CD14-positive monocyte (primary cell): Measurements from ENCODE around the gene DEPDC1B. TPM values are rescaled to one million over a fixed set of nuclear protein-coding genes. Genes with fewer than 3 reads are reported as not detected.

Experiments used
- DNase-seq, 3 donors: peaks; one replicate each; pipeline ENCODE4 v3.0.0-alpha.2; 2011 to 2022
- H2AFZ ChIP-seq: 2 replicates; pipeline ENCODE4 v1.6.0; 2012; ENCODE audit warnings: mild to moderate bottlenecking, low read depth, low read length, inconsistent platforms; ENCODE audit not compliant: insufficient read depth, poor library complexity, severe bottlenecking
- H3K27ac ChIP-seq, 2 donors: 1 replicate in 1 of 2; 2 replicates in 1 of 2; pipeline ENCODE4 v1.5.1; 2012 to 2013; ENCODE audit warnings: low read length in 2 of 2, control low read depth in 1 of 2, inconsistent platforms in 1 of 2, low read depth in 1 of 2, mild to moderate bottlenecking in 1 of 2
- H3K27me3 ChIP-seq, 2 donors: one replicate each; pipeline versions ENCODE4 v1.6.0 to v1.6.1; 2011 to 2013; ENCODE audit warnings: low read length in 2 of 2; ENCODE audit not compliant: control insufficient read depth in 2 of 2, insufficient read depth in 2 of 2
- H3K36me3 ChIP-seq, 2 donors: replicated peaks in 1 of 2; 1 replicate in 1 of 2; 2 replicates in 1 of 2; pipeline versions ENCODE4 v1.5.1 to v1.6.1; 2012 to 2013; ENCODE audit warnings: low read length in 2 of 2, control low read depth in 1 of 2, inconsistent platforms in 1 of 2, mild to moderate bottlenecking in 1 of 2; ENCODE audit not compliant: insufficient read depth in 2 of 2, control insufficient read depth in 1 of 2
- H3K4me1 ChIP-seq, 2 donors: 1 replicate in 1 of 2; 2 replicates in 1 of 2; pipeline versions ENCODE4 v1.5.1 to v1.6.1; 2012 to 2013; ENCODE audit warnings: low read length in 2 of 2, control low read depth in 1 of 2, inconsistent platforms in 1 of 2, mild to moderate bottlenecking in 1 of 2, moderate library complexity in 1 of 2; ENCODE audit not compliant: insufficient read depth in 2 of 2, control insufficient read depth in 1 of 2
- H3K4me2 ChIP-seq: replicated peaks from 2 replicates; pipeline ENCODE3; 2012; ENCODE audit warnings: low read length, moderate library complexity, mild to moderate bottlenecking; ENCODE audit not compliant: poor library complexity, severe bottlenecking; ENCODE audit errors: extremely low read depth
- H3K4me3 ChIP-seq, 3 experiments: fragments of 200-600 bp in 1 of 3; sonication (generic) in 1 of 3; replicated peaks in 1 of 3; 1 replicate in 2 of 3; 2 replicates in 1 of 3; pipeline ENCODE4 v1.5.1; 2011 to 2013; ENCODE audit warnings: low read length in 3 of 3, mild to moderate bottlenecking in 3 of 3, control low read depth in 2 of 3, low read depth in 2 of 3, inconsistent platforms in 1 of 3, moderate library complexity in 1 of 3
- H3K79me2 ChIP-seq: 2 replicates; pipeline ENCODE4 v1.6.0; 2012; ENCODE audit warnings: mild to moderate bottlenecking, control low read depth, inconsistent platforms, low read length, moderate library complexity; ENCODE audit not compliant: insufficient read depth
- H3K9ac ChIP-seq: 2 replicates; pipeline ENCODE4 v1.6.0; 2017; ENCODE audit warnings: low read length, mild to moderate bottlenecking; ENCODE audit not compliant: insufficient read depth, poor library complexity, severe bottlenecking
- H3K9me3 ChIP-seq, 2 donors: replicated peaks in 1 of 2; 1 replicate in 1 of 2; 2 replicates in 1 of 2; pipeline versions ENCODE4 v1.5.1 to v1.6.1; 2012 to 2013; ENCODE audit warnings: low read length in 2 of 2, control low read depth in 1 of 2; ENCODE audit not compliant: control insufficient read depth in 1 of 2, insufficient read depth in 1 of 2
- H4K20me1 ChIP-seq: 2 replicates; pipeline ENCODE4 v1.6.0; 2012; ENCODE audit warnings: mild to moderate bottlenecking, low read length, control low read depth, moderate library complexity; ENCODE audit not compliant: insufficient read depth
- H3K27ac Mint-ChIP-seq, 7 donors: one replicate each; pipeline ENCODE4 v1.8.0; 2020; ENCODE audit warnings: mild to moderate bottlenecking in 7 of 7, mixed read lengths in 7 of 7, moderate library complexity in 6 of 7, inconsistent platforms in 2 of 7
- H3K27me3 Mint-ChIP-seq, 3 donors: one replicate each; pipeline ENCODE4 v1.8.0; 2021 to 2022; ENCODE audit warnings: low read depth in 3 of 3, mild to moderate bottlenecking in 3 of 3, mixed read lengths in 3 of 3, moderate library complexity in 3 of 3, inconsistent platforms in 1 of 3
- H3K36me3 Mint-ChIP-seq, 2 donors: one replicate each; pipeline ENCODE4 v1.8.0; 2020; ENCODE audit warnings: mixed read lengths in 2 of 2, inconsistent platforms in 1 of 2, mild to moderate bottlenecking in 1 of 2
- H3K4me1 Mint-ChIP-seq: one replicate; pipeline ENCODE4 v1.8.0; 2020; ENCODE audit warnings: mild to moderate bottlenecking, mixed read lengths
- H3K4me3 Mint-ChIP-seq, 2 donors: one replicate each; pipeline ENCODE4 v1.8.0; 2020; ENCODE audit warnings: mild to moderate bottlenecking in 2 of 2, mixed read lengths in 2 of 2, moderate library complexity in 1 of 2
- H3K9me3 Mint-ChIP-seq, 7 donors: one replicate each; pipeline ENCODE4 v1.8.0; 2020 to 2022; ENCODE audit warnings: mixed read lengths in 7 of 7, mild to moderate bottlenecking in 6 of 7, moderate library complexity in 6 of 7, inconsistent platforms in 2 of 7
- CTCF ChIP-seq: fragments of 200-600 bp; IDR thresholded peaks from one replicate; pipeline ENCODE4 v1.8.0; 2022; ENCODE audit warnings: antibody characterized with exemption, mild to moderate bottlenecking
- WGBS: methylation state at CpG from one replicate; pipeline ENCODE4 v1.1.5; 2013; ENCODE audit warnings: missing lambda C conversion rate; ENCODE audit not compliant: insufficient coverage; 5-methylcytosine and 5-hydroxymethylcytosine counted together
- intact Hi-C, 2 donors: fragments of 100-400 bp; cut with micrococcal nuclease; formaldehyde crosslinking; loops; one replicate each; pipeline versions ENCODE4 v1.15.0 to v1.15.1; 2023
- polyA plus RNA-seq, 3 donors: library from polyadenylated mRNA; depleted of rRNA in 1 of 3; unstranded in 2 of 3; stranded (reverse) in 1 of 3; fragments of 300-500 nt in 2 of 3; fragments of >200 nt in 1 of 3; fragmentation: Illumina TruSeq in 2 of 3; gene quantifications; 1 replicate in 2 of 3; 2 replicates in 1 of 3; pipeline ENCODE4 v1.2.3, GENCODE V29; 2012 to 2021

DEPDC1B gene
- polyA plus RNA-seq, 3 donors = 0.11 to 0.56 (median 0.14) TPM

- Mint-ChIP-seq H3K9me3 (no peaks in the 10 kb centered on the region), H3K27me3 (peaks cover 2 to 13% (median 6%) of the 10 kb centered on the region in 3 donors), H3K36me3 (no peaks in the 10 kb centered on the region), H3K4me3 (no peak overlapping the region), H3K27ac (no peak overlapping the region), H3K4me1 (peaks cover 18% of the 10 kb centered on the region)
- no peaks in the 10 kb centered on the region for H3K9me3 ChIP-seq
- H4K20me1 ChIP-seq = no peaks in the 10 kb centered on the region
- intact Hi-C loops = loop anchor here in 1 of 2 donors (5.0 kb wide), 1 partner anchor 238 kb away; no protein-coding TSS in a partner anchor
- H3K79me2 ChIP-seq = peaks cover 10% of the 10 kb centered on the region
- no peak for TF ChIP-seq CTCF
- H3K27ac ChIP-seq = no peak overlapping the region
- DNase-seq = no peak
- H3K9ac ChIP-seq = no peak overlapping the region
- no peak overlapping the region for H3K4me3 ChIP-seq
- no peak overlapping the region for H2AFZ ChIP-seq
- H3K4me1 ChIP-seq = peaks cover 15 to 16% of the 10 kb centered on the region in 2 donors
- H3K4me2 ChIP-seq = no peak overlapping the region
- no peaks in the 10 kb centered on the region for H3K27me3 ChIP-seq
- no peaks in the 10 kb centered on the region for H3K36me3 ChIP-seq
- WGBS = no CpG with 5 or more reads among the region's 2 CpGs
These were observed 4.0 kb upstream of the DEPDC1B start for GRCh38 chr5:60703944-60704343.

- Mint-ChIP-seq H3K36me3 (no peaks in the 10 kb centered on the region), H3K27ac (peak overlapping the region in 3 of 7 donors; percentile 22 to 79 (median 72))
These were observed 1.5 kb upstream of the DEPDC1B start for GRCh38 chr5:60701321-60701968.

More at GRCh38 chr5:60701321-60701968, 1.5 kb upstream of the DEPDC1B start:
- Mint-ChIP-seq H3K4me1 (peaks cover 32% of the 10 kb centered on the region), H3K9me3 (no peaks in the 10 kb centered on the region), H3K27me3 (peaks cover 2 to 13% (median 5%) of the 10 kb centered on the region in 3 donors), H3K4me3 (peak overlapping the region; percentile 37 to 97)
- peak overlapping the region; percentile 96 for H3K4me2 ChIP-seq
- TF ChIP-seq CTCF = no peak
- H3K4me1 ChIP-seq = peaks cover 18 to 21% of the 10 kb centered on the region in 2 donors
- H4K20me1 ChIP-seq = no peaks in the 10 kb centered on the region
- no peaks in the 10 kb centered on the region for H3K9me3 ChIP-seq
- no peak overlapping the region for H2AFZ ChIP-seq
- H3K4me3 ChIP-seq = peak overlapping the region in 1 of 3 experiments; percentile 96
- no peak overlapping the region for H3K9ac ChIP-seq
- WGBS = 32% methylated on average over 4 of the region's 8 CpGs
- intact Hi-C loops = loop anchor here in 1 of 2 donors (5.0 kb wide), 1 partner anchor 241 kb away; no protein-coding TSS in a partner anchor
- no peaks in the 10 kb centered on the region for H3K27me3 ChIP-seq
- peak in 2 of 3 donors; percentile 25 to 45 for DNase-seq
- H3K27ac ChIP-seq = no peak overlapping the region
- peaks cover 35% of the 10 kb centered on the region for H3K79me2 ChIP-seq
- no peaks in the 10 kb centered on the region for H3K36me3 ChIP-seq
